ENCODE results near the gene VPS37C. TPM values are rescaled to one million over a fixed set of nuclear protein-coding genes. Genes with fewer than 3 reads are reported as not detected.

Gene VPS37C
- total RNA-seq, 1 donor from 2014 or later: 27.8 TPM

- Mint-ChIP-seq H3K9me3 (peaks cover 10% of the 10 kb centered on the region), H3K4me3 (peak overlapping the region; percentile 73), H3K27me3 (no peaks in the 10 kb centered on the region), H3K4me1 (ENCODE audit: unreplicated experiment) (peaks cover 50% of the 10 kb centered on the region), H3K27ac (peak overlapping the region; percentile 94), H3K36me3 (peaks cover 22% of the 10 kb centered on the region)
- no peak for DNase-seq (ENCODE audit: extremely low spot score, unreplicated experiment)
- TF ChIP-seq CTCF (conservative IDR thresholded peaks at IDR 0.05): no peak
Measured at GRCh38 chr11:61153593-61154095, 7.6 kb downstream of the VPS37C start.

GRCh38 chr11:61152816-61153592, 8.2 kb downstream of the VPS37C start:
- H3K36me3 Mint-ChIP-seq: peaks cover 22% of the 10 kb centered on the region
- DNase-seq (ENCODE audit: extremely low spot score, unreplicated experiment): no peak
- H3K27ac Mint-ChIP-seq: peak overlapping the region; percentile 94
- H3K4me1 Mint-ChIP-seq (ENCODE audit: unreplicated experiment): peaks cover 51% of the 10 kb centered on the region
- TF ChIP-seq CTCF (conservative IDR thresholded peaks at IDR 0.05): no peak
- peaks cover 10% of the 10 kb centered on the region for H3K9me3 Mint-ChIP-seq
- H3K4me3 Mint-ChIP-seq: peak overlapping the region; percentile 73
- no peaks in the 10 kb centered on the region for H3K27me3 Mint-ChIP-seq

- no peak for TF ChIP-seq CTCF (conservative IDR thresholded peaks at IDR 0.05)
- DNase-seq (ENCODE audit: extremely low spot score, unreplicated experiment): no peak
- H3K36me3 Mint-ChIP-seq: peaks cover 20% of the 10 kb centered on the region
- peak overlapping the region; percentile 81 for H3K4me3 Mint-ChIP-seq
- peak overlapping the region; percentile 94 for H3K27ac Mint-ChIP-seq
- H3K4me1 Mint-ChIP-seq (ENCODE audit: unreplicated experiment): peaks cover 56% of the 10 kb centered on the region
- no peaks in the 10 kb centered on the region for H3K27me3 Mint-ChIP-seq
- peaks cover 10% of the 10 kb centered on the region for H3K9me3 Mint-ChIP-seq
Measured at GRCh38 chr11:61151545-61152252, 9.5 kb downstream of the VPS37C start.

GRCh38 chr11:61150706-61151544, 10.3 kb downstream of the VPS37C start:
- no peak for DNase-seq (ENCODE audit: extremely low spot score, unreplicated experiment)
- Mint-ChIP-seq H3K4me3 (peak overlapping the region; percentile 81), H3K4me1 (ENCODE audit: unreplicated experiment) (peaks cover 64% of the 10 kb centered on the region), H3K36me3 (peaks cover 16% of the 10 kb centered on the region), H3K27me3 (no peaks in the 10 kb centered on the region), H3K27ac (peak overlapping the region; percentile 94), H3K9me3 (peaks cover 10% of the 10 kb centered on the region)
- TF ChIP-seq CTCF (conservative IDR thresholded peaks at IDR 0.05): no peak

Data from type B pancreatic cell (in vitro differentiated cells).